Measurements from ENCODE around the gene RCL1.

RCL1 gene

DNA sequence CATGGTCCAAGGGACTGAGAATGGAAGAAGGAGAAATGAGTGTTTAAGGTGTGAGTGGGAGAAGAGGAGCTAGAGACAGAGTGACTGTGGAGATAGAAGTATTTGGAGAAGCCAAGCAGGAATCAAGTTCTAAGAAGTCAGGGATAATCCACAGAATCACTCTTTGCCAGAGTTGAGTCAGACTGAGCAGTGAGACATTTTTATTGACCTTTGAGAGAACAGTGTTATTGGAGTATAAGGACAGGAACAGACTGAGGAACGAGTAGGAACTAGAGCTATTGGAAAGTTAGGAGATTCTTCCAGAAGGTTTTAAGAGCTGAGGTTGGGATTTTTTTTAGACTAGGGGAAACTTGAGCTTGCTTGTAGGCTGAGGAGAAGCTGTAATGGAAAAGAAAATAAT is 37.2 kb downstream of the RCL1 start:
- TF ChIP-seq, protein P1, sequence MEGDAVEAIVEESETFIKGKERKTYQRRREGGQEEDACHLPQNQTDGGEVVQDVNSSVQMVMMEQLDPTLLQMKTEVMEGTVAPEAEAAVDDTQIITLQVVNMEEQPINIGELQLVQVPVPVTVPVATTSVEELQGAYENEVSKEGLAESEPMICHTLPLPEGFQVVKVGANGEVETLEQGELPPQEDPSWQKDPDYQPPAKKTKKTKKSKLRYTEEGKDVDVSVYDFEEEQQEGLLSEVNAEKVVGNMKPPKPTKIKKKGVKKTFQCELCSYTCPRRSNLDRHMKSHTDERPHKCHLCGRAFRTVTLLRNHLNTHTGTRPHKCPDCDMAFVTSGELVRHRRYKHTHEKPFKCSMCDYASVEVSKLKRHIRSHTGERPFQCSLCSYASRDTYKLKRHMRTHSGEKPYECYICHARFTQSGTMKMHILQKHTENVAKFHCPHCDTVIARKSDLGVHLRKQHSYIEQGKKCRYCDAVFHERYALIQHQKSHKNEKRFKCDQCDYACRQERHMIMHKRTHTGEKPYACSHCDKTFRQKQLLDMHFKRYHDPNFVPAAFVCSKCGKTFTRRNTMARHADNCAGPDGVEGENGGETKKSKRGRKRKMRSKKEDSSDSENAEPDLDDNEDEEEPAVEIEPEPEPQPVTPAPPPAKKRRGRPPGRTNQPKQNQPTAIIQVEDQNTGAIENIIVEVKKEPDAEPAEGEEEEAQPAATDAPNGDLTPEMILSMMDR (IDR thresholded peaks at IDR 0.05; ENCODE audit: extremely low read depth, missing control alignments), result no peak
- no peak for DNase-seq (ENCODE audit: low spot score)

DNA sequence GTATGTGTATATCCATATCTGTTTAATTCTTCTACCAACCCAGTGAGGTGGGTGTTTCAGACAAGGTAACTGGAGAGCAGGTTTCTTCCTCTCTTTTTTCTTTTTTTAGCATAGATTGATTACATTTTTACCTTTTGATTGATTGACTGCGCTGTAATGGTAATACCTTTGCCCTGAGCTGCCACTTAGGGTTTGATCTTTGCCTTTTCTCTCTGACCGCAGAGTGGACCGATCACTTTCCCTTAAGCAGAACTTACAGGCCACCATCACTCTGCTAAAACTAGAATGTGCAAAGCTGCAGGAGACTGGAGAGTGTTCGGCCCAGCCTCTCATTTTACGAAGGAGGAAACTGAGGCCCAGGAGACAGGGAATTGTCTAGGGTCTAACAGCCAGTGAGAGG is 38.0 kb downstream of the RCL1 start:
- no peak for DNase-seq (ENCODE audit: low spot score)

DNA sequence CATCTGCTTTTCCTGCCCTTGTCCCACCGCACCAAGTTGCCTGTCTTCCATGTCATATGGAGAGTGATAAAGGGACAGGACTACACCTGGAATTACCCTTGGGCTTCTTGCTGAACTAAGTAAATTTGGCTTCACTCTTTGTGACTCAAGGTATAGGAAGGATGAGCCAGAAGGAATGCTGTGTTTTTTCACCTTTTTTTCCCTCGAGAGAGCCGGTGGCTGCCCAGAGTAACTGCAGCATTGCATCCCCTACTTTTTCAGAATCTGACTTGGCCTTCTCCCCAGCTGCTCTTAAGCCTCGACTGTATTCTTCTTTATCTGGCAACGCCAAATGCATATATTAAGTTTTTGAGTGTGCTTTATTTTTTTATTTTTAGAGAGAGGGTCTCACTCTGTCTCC is 38.4 kb downstream of the RCL1 start:
- TF ChIP-seq, protein P1 (IDR thresholded peaks at IDR 0.05; ENCODE audit: extremely low read depth, missing control alignments), result no peak
- no peak for DNase-seq (ENCODE audit: low spot score)

More for the DNA sequence above, 38.0 kb downstream of the RCL1 start:
- TF ChIP-seq, protein P1 (IDR thresholded peaks at IDR 0.05; ENCODE audit: extremely low read depth, missing control alignments), result no peak

DNA sequence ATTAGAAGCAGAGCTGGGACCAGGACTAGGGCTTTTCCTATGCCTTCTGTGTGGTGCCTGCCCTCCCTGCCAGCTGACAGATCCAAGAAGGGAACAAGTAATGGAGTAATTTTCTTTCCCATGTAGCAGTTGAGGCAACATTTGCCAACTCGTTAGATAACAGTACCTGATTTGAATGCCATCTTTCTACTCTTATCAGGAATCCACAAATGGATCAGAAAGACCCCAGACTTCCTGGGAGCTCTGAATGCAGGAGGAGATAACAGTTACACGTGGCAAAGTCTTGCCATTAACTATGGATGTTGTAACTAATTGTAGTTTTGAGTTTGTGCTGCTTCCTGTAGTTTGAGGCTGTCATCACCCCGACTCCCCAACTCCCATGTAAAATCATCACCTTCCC is 39.2 kb downstream of the RCL1 start:
- DNase-seq (ENCODE audit: low spot score), result no peak
- TF ChIP-seq, protein P1 (IDR thresholded peaks at IDR 0.05; ENCODE audit: extremely low read depth, missing control alignments), result no peak

DNA sequence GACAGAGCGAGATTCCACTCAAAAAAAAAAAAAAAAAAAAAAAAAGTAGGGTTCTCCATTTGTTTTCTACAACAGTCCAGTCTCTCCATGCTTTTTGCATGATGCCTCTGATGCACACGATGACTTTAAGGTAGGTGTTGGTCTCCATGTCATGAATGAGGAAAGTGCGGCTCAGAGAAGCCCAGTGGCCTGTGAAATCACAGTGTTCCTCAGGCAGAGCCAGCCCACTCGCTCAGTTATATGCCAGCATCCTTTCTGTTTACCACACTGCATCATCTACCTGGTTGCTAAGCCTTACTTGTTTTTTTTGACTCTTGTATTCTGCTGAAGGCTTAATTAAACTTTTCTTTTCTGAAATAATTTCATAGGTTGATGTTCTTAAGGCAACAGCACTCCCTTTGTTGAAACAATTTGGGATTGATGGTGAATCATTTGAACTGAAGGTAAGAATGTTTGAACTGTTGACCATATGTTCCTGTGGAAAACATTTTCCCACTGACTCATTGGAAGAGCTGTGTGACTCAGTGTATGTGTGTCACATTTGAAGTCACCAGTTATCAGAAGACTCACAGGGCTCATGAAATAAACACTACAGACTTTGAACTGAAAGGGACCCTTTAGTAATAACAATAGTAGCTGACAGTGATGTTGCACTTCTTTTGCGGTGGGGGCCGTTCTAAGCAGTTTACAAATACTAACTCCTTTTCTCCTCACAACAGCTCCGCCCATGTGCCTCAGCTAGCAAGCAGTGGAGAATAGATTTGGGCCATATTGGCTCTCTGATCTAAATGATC is 40.2 kb downstream of the RCL1 start:
- TF ChIP-seq, protein P1 (IDR thresholded peaks at IDR 0.05; ENCODE audit: extremely low read depth, missing control alignments), result no peak
- DNase-seq (ENCODE audit: low spot score), result no peak

DNA sequence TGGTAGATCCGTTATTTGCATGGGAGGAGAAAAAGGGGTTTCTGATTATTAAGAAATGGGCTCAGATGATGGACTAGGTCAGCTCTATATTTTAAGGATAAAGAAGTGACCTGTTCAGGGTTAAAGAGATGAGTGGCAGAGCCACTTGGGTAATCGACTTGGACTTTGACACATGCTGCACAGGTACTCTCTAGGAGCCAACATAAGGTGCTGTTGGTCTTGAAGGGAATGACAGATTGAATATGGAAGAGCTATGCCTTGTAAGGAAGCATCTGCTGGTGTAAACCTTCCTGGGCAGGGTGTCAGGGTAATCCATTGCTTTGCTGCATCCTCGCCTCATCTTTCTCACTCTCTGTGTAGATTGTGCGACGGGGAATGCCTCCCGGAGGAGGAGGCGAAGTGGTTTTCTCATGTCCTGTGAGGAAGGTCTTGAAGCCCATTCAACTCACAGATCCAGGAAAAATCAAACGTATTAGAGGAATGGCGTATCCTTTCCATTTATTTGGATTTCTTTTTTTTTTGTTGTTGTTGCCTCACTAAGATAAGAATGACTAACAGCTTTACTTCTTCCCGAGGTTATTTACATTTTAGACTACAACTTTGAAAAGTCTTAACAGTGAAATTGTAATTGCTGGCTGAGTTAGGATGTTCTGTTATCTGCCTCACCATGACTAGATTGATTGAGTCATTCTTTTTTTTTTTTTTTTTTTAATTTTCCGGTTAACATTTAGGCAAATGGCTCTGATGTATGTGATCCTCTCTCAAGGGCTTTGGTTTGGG is 41.2 kb downstream of the RCL1 start:
- TF ChIP-seq, protein P1 (IDR thresholded peaks at IDR 0.05; ENCODE audit: extremely low read depth, missing control alignments), result no peak
- DNase-seq (ENCODE audit: low spot score), result no peak

DNA sequence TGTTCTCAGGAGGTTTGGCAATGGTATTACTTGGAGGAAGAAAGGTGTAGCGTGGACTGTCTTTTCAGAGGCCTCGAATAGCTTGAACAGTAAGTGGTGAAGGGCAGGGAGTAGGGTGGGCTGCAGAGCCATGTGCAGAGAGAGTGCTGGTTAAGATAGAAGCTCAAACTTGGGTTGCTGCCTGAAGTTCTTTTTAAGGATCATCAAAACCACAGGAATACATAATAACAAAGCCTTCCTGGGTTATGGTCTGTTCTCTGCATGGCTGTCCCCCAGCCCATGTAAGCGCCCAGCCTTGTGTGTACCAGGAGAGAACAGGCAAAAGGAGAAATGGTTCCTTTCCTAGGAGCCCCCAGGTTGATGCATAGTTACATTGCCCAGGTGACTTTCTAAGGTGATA is 43.9 kb downstream of the RCL1 start:
- TF ChIP-seq, protein P1 (IDR thresholded peaks at IDR 0.05; ENCODE audit: extremely low read depth, missing control alignments), result no peak

More for the DNA sequence above, 43.9 kb downstream of the RCL1 start:
- no peak for DNase-seq (ENCODE audit: low spot score)

Data from GM20000 (cell line).